ENCODE results near the gene RIPK3. TPM values are rescaled to one million over a fixed set of nuclear protein-coding genes. Genes with fewer than 3 reads are reported as not detected.
"Not testable (repeated sequence)": the region's sequence is repeated elsewhere in the genome, so short reads cannot be mapped to it uniquely, and the experiment has no call there.

The RIPK3 gene
- total RNA-seq, 4 donors from 2014 or later: 9.0 to 18.0 (median 13.2) TPM

GRCh38 chr14:24377126-24377525 lies 37.3 kb upstream of the RIPK3 start:
- ATAC-seq (ENCODE audit: low FRiP score): no peak
- TF ChIP-seq CTCF (IDR thresholded peaks at IDR 0.05): no peak
- no peak for DNase-seq (ENCODE audit: low spot score)

DNA sequence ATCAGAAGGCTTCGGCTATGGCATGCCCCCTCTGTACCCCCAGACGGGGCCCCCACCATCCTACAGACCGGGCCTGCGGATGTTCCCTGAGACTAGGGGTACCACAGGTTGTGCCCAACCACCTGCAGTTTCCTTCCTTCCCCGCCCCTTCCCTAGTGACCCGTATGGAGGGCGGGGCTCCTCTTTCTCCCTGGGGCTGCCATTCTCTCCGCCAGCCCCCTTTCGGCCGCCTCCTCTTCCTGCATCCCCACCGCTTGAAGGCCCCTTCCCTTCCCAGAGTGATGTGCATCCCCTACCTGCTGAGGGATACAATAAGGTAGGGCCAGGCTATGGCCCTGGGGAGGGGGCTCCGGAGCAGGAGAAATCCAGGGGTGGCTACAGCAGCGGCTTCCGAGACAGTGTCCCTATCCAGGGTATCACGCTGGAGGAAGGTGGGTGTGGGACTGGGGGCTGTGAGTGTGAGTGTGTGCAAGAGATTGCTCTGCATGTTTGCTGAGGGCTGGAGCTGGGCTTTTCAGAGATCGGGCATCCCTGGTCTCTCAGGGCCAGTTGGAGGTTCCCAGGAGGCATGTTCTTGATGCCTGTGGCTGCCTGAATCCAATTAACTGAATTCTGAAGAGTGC lies 36.8 kb upstream of the RIPK3 start:
- ATAC-seq (ENCODE audit: low FRiP score): no peak
- DNase-seq (ENCODE audit: low spot score): no peak
- no peak for TF ChIP-seq CTCF (IDR thresholded peaks at IDR 0.05)

- no peak for DNase-seq (ENCODE audit: low spot score)
- no peak for ATAC-seq (ENCODE audit: low FRiP score)
- no peak for TF ChIP-seq CTCF (IDR thresholded peaks at IDR 0.05)
Measured at GRCh38 chr14:24372701-24373416, 33.1 kb upstream of the RIPK3 start.

- ATAC-seq (ENCODE audit: low FRiP score); DNase-seq (ENCODE audit: low spot score): not testable (repeated sequence)
Measured at GRCh38 chr14:24371605-24372004, 31.8 kb upstream of the RIPK3 start.

DNA sequence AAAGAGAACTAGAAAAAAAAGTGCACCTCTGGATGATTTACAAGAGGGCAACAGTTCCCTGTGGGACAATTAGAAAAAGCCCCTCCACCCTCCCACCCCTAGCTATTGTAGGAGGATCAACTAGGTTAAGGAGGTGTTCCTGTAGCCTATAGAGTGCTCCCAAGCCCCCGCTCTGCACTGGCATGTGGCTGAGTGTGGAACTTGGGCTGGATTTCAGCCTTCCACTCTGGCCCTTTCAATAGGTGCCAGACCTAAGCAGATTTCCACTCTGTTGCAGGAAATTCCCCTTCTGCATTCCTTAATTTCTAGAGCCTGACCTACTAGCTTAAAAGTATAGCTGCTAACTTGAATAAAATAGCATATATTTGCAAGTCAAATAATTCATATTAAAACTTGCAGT lies 31.0 kb upstream of the RIPK3 start:
- DNase-seq (ENCODE audit: low spot score): no peak
- no peak for ATAC-seq (ENCODE audit: low FRiP score)
- no peak for TF ChIP-seq CTCF (IDR thresholded peaks at IDR 0.05)

GRCh38 chr14:24369907-24370687 lies 30.3 kb upstream of the RIPK3 start:
- no peak for DNase-seq (ENCODE audit: low spot score)
- TF ChIP-seq CTCF (IDR thresholded peaks at IDR 0.05): no peak
- ATAC-seq (ENCODE audit: low FRiP score): no peak

GRCh38 chr14:24369463-24369862 lies 29.7 kb upstream of the RIPK3 start:
- DNase-seq (ENCODE audit: low spot score) (no peak), ATAC-seq (ENCODE audit: low FRiP score) (no peak)
- no peak for TF ChIP-seq CTCF (IDR thresholded peaks at IDR 0.05)

Measured in omental fat pad (tissue), 4 donors.